HG02678 (cell line): ENCODE measurements around the gene USP17L22.
"Not testable (repeated sequence)": the region's sequence is repeated elsewhere in the genome, so short reads cannot be mapped to it uniquely, and the experiment has no call there.

Source experiments
- ATAC-seq: cut with Tn5 transposase; IDR thresholded peaks from one replicate; pipeline ENCODE4 v1.9.1; 2021; ENCODE audit warnings: mild to moderate bottlenecking, moderate library complexity; ENCODE audit not compliant: unreplicated experiment

Gene USP17L22, protein sequence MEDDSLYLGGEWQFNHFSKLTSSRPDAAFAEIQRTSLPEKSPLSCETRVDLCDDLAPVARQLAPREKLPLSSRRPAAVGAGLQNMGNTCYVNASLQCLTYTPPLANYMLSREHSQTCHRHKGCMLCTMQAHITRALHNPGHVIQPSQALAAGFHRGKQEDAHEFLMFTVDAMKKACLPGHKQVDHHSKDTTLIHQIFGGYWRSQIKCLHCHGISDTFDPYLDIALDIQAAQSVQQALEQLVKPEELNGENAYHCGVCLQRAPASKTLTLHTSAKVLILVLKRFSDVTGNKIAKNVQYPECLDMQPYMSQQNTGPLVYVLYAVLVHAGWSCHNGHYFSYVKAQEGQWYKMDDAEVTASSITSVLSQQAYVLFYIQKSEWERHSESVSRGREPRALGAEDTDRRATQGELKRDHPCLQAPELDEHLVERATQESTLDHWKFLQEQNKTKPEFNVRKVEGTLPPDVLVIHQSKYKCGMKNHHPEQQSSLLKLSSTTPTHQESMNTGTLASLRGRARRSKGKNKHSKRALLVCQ

DNA sequence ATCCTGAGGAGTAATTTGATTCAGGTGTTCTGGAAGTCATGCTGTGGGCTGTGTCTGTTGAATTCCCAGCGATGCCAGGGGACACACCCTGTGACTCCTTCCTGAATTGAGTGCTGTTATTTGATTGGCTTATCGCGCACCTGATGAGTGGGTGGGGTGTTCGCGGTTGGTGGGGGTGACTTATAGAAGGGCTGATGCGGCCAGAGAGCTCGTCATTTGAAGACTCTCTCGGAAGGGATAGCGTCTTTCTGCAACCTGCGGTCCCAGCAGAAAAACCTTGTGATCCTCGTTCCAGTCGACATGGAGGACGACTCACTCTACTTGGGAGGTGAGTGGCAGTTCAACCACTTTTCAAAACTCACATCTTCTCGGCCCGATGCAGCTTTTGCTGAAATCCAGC lies at the start of gene USP17L22:
USP17L22 (plus strand) TSS at position 301 of the 400 bp plus-strand sequence; CDS start at position 301, 0 bp downstream.
- ATAC-seq, result not testable (repeated sequence)

DNA sequence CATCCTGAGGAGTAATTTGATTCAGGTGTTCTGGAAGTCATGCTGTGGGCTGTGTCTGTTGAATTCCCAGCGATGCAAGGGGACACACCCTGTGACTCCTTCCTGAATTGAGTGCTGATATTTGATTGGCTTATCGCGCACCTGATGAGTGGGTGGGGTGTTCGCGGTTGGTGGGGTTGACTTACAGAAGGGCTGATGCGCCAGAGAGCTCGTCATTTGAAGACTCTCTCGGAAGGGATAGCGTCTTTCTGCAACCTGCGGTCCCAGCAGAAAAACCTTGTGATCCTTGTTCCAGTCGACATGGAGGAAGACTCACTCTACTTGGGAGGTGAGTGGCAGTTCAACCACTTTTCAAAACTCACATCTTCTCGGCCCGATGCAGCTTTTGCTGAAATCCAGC lies 47.6 kb upstream of the USP17L22 start, which contains the start of gene USP17L12:
USP17L12 (plus strand) TSS at position 301 of the 400 bp plus-strand sequence; CDS start at position 301, 0 bp downstream.
- ATAC-seq, result not testable (repeated sequence)

DNA sequence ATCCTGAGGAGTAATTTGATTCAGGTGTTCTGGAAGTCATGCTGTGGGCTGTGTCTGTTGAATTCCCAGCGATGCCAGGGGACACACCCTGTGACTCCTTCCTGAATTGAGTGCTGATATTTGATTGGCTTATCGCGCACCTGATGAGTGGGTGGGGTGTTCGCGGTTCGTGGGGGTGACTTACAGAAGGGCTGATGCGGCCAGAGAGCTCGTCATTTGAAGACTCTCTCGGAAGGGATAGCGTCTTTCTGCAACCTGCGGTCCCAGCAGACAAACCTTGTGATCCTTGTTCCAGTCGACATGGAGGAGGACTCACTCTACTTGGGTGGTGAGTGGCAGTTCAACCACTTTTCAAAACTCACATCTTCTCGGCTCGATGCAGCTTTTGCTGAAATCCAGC lies 42.8 kb upstream of the USP17L22 start, which contains the start of gene USP17L13:
USP17L13 (plus strand) TSS at position 301 of the 400 bp plus-strand sequence; CDS start at position 301, 0 bp downstream.
- ATAC-seq, result not testable (repeated sequence)

DNA sequence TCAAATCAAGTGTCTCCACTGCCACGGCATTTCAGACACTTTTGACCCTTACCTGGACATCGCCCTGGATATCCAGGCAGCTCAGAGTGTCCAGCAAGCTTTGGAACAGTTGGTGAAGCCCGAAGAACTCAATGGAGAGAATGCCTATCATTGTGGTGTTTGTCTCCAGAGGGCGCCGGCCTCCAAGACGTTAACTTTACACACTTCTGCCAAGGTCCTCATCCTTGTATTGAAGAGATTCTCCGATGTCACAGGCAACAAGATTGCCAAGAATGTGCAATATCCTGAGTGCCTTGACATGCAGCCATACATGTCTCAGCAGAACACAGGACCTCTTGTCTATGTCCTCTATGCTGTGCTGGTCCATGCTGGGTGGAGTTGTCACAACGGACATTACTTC lies 37.2 kb upstream of the USP17L22 start:
- not testable (repeated sequence) for ATAC-seq

DNA sequence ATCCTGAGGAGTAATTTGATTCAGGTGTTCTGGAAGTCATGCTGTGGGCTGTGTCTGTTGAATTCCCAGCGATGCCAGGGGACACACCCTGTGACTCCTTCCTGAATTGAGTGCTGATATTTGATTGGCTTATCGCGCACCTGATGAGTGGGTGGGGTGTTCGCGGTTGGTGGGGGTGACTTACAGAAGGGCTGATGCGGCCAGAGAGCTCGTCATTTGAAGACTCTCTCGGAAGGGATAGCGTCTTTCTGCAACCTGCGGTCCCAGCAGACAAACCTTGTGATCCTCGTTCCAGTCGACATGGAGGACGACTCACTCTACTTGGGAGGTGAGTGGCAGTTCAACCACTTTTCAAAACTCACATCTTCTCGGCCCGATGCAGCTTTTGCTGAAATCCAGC lies 33.3 kb upstream of the USP17L22 start, which contains the start of gene USP17L15:
USP17L15 (plus strand) TSS at position 301 of the 400 bp plus-strand sequence; CDS start at position 301, 0 bp downstream.
- ATAC-seq, result not testable (repeated sequence)

DNA sequence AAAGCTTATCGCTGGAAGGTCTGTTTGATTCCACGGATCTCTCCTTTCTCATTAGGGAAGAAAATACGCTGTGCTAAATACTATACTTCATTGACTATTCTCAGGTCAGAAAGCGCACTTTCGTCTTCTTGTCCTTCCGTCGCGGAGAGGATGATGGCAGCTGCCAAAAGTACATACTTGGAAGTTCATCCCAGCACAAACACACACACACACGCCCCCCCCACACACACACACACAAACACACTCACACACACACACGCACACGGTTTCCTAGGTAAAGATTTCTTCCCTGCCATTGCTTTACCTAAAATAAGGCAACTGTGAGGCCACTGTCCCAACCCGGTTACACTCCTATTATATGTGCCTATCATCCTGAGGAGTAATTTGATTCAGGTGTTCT lies 29.0 kb upstream of the USP17L22 start:
- not testable (repeated sequence) for ATAC-seq

DNA sequence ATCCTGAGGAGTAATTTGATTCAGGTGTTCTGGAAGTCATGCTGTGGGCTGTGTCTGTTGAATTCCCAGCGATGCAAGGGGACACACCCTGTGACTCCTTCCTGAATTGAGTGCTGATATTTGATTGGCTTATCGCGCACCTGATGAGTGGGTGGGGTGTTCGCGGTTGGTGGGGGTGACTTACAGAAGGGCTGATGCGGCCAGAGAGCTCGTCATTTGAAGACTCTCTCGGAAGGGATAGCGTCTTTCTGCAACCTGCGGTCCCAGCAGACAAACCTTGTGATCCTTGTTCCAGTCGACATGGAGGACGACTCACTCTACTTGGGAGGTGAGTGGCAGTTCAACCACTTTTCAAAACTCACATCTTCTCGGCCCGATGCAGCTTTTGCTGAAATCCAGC lies 23.8 kb upstream of the USP17L22 start, which contains the start of gene USP17L17:
USP17L17 (plus strand) TSS at position 301 of the 400 bp plus-strand sequence; CDS start at position 301, 0 bp downstream.
- not testable (repeated sequence) for ATAC-seq

DNA sequence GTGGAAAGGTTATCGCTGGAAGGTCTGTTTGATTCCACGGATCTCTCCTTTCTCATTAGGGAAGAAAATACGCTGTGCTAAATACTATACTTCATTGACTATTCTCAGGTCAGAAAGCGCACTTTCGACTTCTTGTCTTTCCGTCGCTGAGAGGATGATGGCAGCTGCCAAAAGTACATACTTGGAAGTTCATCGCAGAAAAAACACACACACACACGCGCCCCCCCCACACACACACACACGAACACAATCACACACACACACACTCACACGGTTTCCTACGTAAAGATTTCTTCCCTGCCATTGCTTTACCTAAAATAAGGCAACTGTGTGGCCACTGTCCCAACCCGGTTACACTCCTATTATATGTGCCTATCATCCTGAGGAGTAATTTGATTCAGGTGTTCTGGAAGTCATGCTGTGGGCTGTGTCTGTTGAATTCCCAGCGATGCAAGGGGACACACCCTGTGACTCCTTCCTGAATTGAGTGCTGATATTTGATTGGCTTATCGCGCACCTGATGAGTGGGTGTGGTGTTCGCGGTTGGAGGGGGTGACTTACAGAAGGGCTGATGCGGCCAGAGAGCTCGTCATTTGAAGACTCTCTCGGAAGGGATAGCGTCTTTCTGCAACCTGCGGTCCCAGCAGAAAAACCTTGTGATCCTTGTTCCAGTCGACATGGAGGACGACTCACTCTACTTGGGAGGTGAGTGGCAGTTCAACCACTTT lies 19.3 kb upstream of the USP17L22 start, which contains the start of gene USP17L18:
USP17L18 (plus strand) TSS at position 678 of the 728 bp plus-strand sequence; CDS start at position 678, 0 bp downstream.
- ATAC-seq, result not testable (repeated sequence)

DNA sequence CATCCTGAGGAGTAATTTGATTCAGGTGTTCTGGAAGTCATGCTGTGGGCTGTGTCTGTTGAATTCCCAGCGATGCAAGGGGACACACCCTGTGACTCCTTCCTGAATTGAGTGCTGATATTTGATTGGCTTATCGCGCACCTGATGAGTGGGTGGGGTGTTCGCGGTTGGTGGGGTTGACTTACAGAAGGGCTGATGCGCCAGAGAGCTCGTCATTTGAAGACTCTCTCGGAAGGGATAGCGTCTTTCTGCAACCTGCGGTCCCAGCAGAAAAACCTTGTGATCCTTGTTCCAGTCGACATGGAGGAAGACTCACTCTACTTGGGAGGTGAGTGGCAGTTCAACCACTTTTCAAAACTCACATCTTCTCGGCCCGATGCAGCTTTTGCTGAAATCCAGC lies 14.3 kb upstream of the USP17L22 start, which contains the start of gene USP17L19:
USP17L19 (plus strand) TSS at position 301 of the 400 bp plus-strand sequence; CDS start at position 301, 0 bp downstream.
- not testable (repeated sequence) for ATAC-seq

DNA sequence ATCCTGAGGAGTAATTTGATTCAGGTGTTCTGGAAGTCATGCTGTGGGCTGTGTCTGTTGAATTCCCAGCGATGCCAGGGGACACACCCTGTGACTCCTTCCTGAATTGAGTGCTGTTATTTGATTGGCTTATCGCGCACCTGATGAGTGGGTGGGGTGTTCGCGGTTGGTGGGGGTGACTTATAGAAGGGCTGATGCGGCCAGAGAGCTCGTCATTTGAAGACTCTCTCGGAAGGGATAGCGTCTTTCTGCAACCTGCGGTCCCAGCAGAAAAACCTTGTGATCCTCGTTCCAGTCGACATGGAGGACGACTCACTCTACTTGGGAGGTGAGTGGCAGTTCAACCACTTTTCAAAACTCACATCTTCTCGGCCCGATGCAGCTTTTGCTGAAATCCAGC lies 9.6 kb upstream of the USP17L22 start, which contains the start of gene USP17L20:
USP17L20 (plus strand) TSS at position 301 of the 400 bp plus-strand sequence; CDS start at position 301, 0 bp downstream.
- ATAC-seq, result not testable (repeated sequence)

DNA sequence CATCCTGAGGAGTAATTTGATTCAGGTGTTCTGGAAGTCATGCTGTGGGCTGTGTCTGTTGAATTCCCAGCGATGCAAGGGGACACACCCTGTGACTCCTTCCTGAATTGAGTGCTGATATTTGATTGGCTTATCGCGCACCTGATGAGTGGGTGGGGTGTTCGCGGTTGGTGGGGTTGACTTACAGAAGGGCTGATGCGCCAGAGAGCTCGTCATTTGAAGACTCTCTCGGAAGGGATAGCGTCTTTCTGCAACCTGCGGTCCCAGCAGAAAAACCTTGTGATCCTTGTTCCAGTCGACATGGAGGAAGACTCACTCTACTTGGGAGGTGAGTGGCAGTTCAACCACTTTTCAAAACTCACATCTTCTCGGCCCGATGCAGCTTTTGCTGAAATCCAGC lies 4.8 kb upstream of the USP17L22 start, which contains the start of gene USP17L21:
USP17L21 (plus strand) TSS at position 301 of the 400 bp plus-strand sequence; CDS start at position 301, 0 bp downstream.
- ATAC-seq, result not testable (repeated sequence)

DNA sequence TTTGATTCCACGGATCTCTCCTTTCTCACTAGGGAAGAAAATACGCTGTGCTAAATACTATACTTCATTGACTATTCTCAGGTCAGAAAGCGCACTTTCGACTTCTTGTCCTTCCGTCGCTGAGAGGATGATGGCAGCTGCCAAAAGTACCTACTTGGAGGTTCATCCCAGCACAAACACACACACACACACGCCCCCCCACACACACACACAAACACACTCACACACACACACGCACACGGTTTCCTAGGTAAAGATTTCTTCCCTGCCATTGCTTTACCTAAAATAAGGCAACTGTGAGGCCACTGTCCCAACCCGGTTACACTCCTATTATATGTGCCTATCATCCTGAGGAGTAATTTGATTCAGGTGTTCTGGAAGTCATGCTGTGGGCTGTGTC lies 4.3 kb downstream of the USP17L22 start:
- ATAC-seq, result not testable (repeated sequence)
